HepG2 (cell line): ENCODE measurements around the gene AANAT. TPM values are rescaled to one million over a fixed set of nuclear protein-coding genes. Genes with fewer than 3 reads are reported as not detected.

Experiments used
- ARID5B ChIP-seq: IDR thresholded peaks from 2 replicates; pipeline ENCODE4 v1.4.0; 2020; ENCODE audit warnings: mild to moderate bottlenecking, missing genetic modification reagents
- CHD2 ChIP-seq: IDR thresholded peaks from 2 replicates; pipeline ENCODE4 v1.6.1; 2011; ENCODE audit warnings: low read depth, low read length, improper control_type of control experiment
- ELF4 ChIP-seq: sonication (generic); formaldehyde crosslinking; IDR thresholded peaks from 2 replicates; pipeline ENCODE4 v1.5.0; 2020; ENCODE audit warnings: missing genetic modification reagents, mild to moderate bottlenecking, moderate library complexity, borderline replicate concordance
- KDM1A ChIP-seq: IDR thresholded peaks from 2 replicates; pipeline ENCODE4 v1.6.1; 2016; ENCODE audit warnings: missing compliant biosample characterization
- NKX3-1 ChIP-seq: sonication (generic); formaldehyde crosslinking; IDR thresholded peaks from 2 replicates; pipeline ENCODE4 v1.5.0; 2020; ENCODE audit warnings: missing genetic modification reagents
- PHF20 ChIP-seq: sonication (generic); formaldehyde crosslinking; IDR thresholded peaks from 2 replicates; pipeline ENCODE4 v1.5.0; 2020; ENCODE audit warnings: mild to moderate bottlenecking, missing genetic modification reagents
- PREB ChIP-seq: sonication (generic); formaldehyde crosslinking; IDR thresholded peaks from 2 replicates; pipeline ENCODE4 v1.4.0; 2020; ENCODE audit warnings: missing genetic modification reagents
- SMAD9 ChIP-seq: sonication (generic); formaldehyde crosslinking; IDR thresholded peaks from 2 replicates; pipeline ENCODE4 v1.5.1; 2020; ENCODE audit warnings: mild to moderate bottlenecking, missing genetic modification reagents
- ZNF180 ChIP-seq: sonication (generic); formaldehyde crosslinking; IDR thresholded peaks from 2 replicates; pipeline ENCODE4 v1.4.0; 2020; ENCODE audit warnings: low read depth, missing genetic modification reagents, borderline replicate concordance
- ZNF256 ChIP-seq: sonication (generic); formaldehyde crosslinking; conservative IDR thresholded peaks from 2 replicates; pipeline ENCODE4 v1.4.0; 2020; ENCODE audit warnings: missing genetic modification reagents
- ZNF292 ChIP-seq: sonication (generic); formaldehyde crosslinking; IDR thresholded peaks from 2 replicates; pipeline ENCODE4 v1.8.1; 2022; ENCODE audit warnings: mild to moderate bottlenecking, low read depth, missing genetic modification reagents, borderline replicate concordance
- ZNF329 ChIP-seq: sonication (generic); formaldehyde crosslinking; IDR thresholded peaks from 2 replicates; pipeline ENCODE4 v1.9.0; 2021; ENCODE audit warnings: low read depth, mild to moderate bottlenecking, missing genetic modification reagents
- ZNF569 ChIP-seq: sonication (generic); formaldehyde crosslinking; IDR thresholded peaks from 2 replicates; pipeline ENCODE4 v1.5.0; 2020; ENCODE audit warnings: mild to moderate bottlenecking, missing genetic modification reagents, moderate library complexity, borderline replicate concordance
- ZNF770 ChIP-seq: sonication (generic); formaldehyde crosslinking; IDR thresholded peaks from 2 replicates; pipeline ENCODE4 v1.5.0; 2020; ENCODE audit warnings: mild to moderate bottlenecking, missing genetic modification reagents
- polyA plus RNA-seq, 8 experiments: library from polyadenylated mRNA; depleted of rRNA in 3 of 8; stranded (reverse) in 7 of 8; unstranded in 1 of 8; fragments of >200 nt; fragmentation: Illumina TruSeq in 4 of 8; extraction: Trizol in 4 of 8; gene quantifications; 2 replicates each; pipeline versions ENCODE4 v1.2.1 to v1.2.3, GENCODE V29; 2011 to 2016; ENCODE audit warnings: low read depth in 4 of 8, missing spikeins in 1 of 8, mixed read lengths in 1 of 8; ENCODE audit not compliant: insufficient read depth in 1 of 8
- total RNA-seq, 5 experiments: library from RNA; depleted of rRNA; stranded (reverse); fragments of >200 nt; fragmentation: Illumina TruSeq; extraction: Trizol; gene quantifications; 2 replicates each; pipeline ENCODE4 v1.2.3, GENCODE V29; 2016; ENCODE audit warnings: low read depth in 1 of 5
- TF ChIP-seq, protein P1 (sequence below): sonication (generic); formaldehyde crosslinking; IDR thresholded peaks from 2 replicates; pipeline ENCODE4 v1.4.0; 2020; ENCODE audit warnings: mild to moderate bottlenecking, missing genetic modification reagents

AANAT gene
- total and polyA plus RNA-seq, 2 of the 13 experiments (the other 11 are each of a cell fraction or from before 2014, with no cell fraction given) = 0.07 TPM; not detected in 1

DNA sequence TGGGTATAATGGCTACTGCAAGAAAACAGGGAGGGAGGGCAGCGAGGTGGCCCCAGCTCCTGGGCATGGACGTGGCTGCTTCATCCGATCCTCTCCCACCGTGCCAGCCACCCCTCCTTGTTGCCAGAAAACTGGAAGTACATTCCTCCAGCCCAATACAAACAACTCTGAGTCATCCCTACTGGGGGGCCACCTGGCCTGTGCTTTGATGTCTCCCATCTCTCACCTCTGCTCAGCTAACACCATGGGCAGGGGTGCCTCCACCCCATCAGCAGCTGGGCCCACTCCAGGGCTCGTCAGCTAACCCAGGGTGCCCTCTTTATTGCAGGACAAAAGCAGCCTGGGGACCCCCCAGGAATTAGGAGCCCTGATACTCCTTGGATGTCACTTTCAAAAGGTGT is 31.9 kb downstream of the AANAT start (continued):
- TF ChIP-seq ZNF256 (CRISPR knock-in tag) (no peak), KDM1A (CRISPR knock-in tag) (peak; percentile 81; the same call in 1 of the 2 replicates), PREB (CRISPR knock-in tag) (no peak), ZNF292 (0 out of 2 replicates have a peak, but pooled peaks have one; percentile 51), ZNF180 (CRISPR knock-in tag) (no peak), ZNF770 (CRISPR knock-in tag) (no peak), ZNF329 (CRISPR knock-in tag) (0 out of 2 replicates have a peak, but pooled peaks have one; percentile 28), NKX3-1 (CRISPR knock-in tag) (no peak), ELF4 (CRISPR knock-in tag) (no peak), CHD2 (no peak), PHF20 (CRISPR knock-in tag) (no peak), SMAD9 (CRISPR knock-in tag) (no peak), ZNF569 (CRISPR knock-in tag) (no peak), ARID5B (CRISPR knock-in tag) (peak; percentile 96)
- TF ChIP-seq, protein P1, sequence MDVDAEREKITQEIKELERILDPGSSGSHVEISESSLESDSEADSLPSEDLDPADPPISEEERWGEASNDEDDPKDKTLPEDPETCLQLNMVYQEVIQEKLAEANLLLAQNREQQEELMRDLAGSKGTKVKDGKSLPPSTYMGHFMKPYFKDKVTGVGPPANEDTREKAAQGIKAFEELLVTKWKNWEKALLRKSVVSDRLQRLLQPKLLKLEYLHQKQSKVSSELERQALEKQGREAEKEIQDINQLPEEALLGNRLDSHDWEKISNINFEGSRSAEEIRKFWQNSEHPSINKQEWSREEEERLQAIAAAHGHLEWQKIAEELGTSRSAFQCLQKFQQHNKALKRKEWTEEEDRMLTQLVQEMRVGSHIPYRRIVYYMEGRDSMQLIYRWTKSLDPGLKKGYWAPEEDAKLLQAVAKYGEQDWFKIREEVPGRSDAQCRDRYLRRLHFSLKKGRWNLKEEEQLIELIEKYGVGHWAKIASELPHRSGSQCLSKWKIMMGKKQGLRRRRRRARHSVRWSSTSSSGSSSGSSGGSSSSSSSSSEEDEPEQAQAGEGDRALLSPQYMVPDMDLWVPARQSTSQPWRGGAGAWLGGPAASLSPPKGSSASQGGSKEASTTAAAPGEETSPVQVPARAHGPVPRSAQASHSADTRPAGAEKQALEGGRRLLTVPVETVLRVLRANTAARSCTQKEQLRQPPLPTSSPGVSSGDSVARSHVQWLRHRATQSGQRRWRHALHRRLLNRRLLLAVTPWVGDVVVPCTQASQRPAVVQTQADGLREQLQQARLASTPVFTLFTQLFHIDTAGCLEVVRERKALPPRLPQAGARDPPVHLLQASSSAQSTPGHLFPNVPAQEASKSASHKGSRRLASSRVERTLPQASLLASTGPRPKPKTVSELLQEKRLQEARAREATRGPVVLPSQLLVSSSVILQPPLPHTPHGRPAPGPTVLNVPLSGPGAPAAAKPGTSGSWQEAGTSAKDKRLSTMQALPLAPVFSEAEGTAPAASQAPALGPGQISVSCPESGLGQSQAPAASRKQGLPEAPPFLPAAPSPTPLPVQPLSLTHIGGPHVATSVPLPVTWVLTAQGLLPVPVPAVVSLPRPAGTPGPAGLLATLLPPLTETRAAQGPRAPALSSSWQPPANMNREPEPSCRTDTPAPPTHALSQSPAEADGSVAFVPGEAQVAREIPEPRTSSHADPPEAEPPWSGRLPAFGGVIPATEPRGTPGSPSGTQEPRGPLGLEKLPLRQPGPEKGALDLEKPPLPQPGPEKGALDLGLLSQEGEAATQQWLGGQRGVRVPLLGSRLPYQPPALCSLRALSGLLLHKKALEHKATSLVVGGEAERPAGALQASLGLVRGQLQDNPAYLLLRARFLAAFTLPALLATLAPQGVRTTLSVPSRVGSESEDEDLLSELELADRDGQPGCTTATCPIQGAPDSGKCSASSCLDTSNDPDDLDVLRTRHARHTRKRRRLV (CRISPR knock-in tag) = no peak
